Measurements from ENCODE around the gene ST3GAL4. TPM values are rescaled to one million over a fixed set of nuclear protein-coding genes. Genes with fewer than 3 reads are reported as not detected.

ST3GAL4 gene
- total RNA-seq, 1 experiment from 2014 or later = 11.2 TPM

- no peak overlapping the region for H3K4me3 ChIP-seq (ENCODE audit: low read depth, low read length)
- no TSS peak for BruUV-seq (replicated peaks)
- peaks cover 18% of the 10 kb centered on the region for H3K4me1 Mint-ChIP-seq (ENCODE audit: low read depth, unreplicated experiment)
- CTCF ChIA-PET = no interaction called here
- intact Hi-C loops (cut with micrococcal nuclease; ENCODE audit: unreplicated experiment) = no loop called here
- peaks cover 18% of the 10 kb centered on the region for H3K4me1 ChIP-seq
- no peaks in the 10 kb centered on the region for H3K27me3 ChIP-seq (replicated peaks; ENCODE audit: control insufficient read depth, insufficient read depth, low read length)
- POLR2A ChIA-PET = interaction anchor here (0.7 kb wide), 1 partner anchor 347 kb away, joined by 4 read pairs; no protein-coding TSS in a partner anchor
- H3K36me3 ChIP-seq (ENCODE audit: control insufficient read depth, insufficient read depth, low read length) = no peaks in the 10 kb centered on the region
- no peak for DNase-seq
- no peak for TF ChIP-seq CTCF (IDR thresholded peaks at IDR 0.05; ENCODE audit: insufficient read depth in 1 of 2, low read depth in 1 of 2, low read length in 1 of 2, severe bottlenecking in 1 of 2, unreplicated experiment in 1 of 2)
- peaks cover 5% of the 10 kb centered on the region for H3K36me3 Mint-ChIP-seq (ENCODE audit: insufficient read depth, unreplicated experiment)
- H3K27ac Mint-ChIP-seq (ENCODE audit: unreplicated experiment) = peak overlapping the region; percentile 0
- no peak overlapping the region for H3K4me3 Mint-ChIP-seq (ENCODE audit: unreplicated experiment)
- H3K9me3 ChIP-seq = no peaks in the 10 kb centered on the region
- H3K27me3 Mint-ChIP-seq (ENCODE audit: insufficient read depth, unreplicated experiment) = no peaks in the 10 kb centered on the region
- no peaks in the 10 kb centered on the region for H3K9me3 Mint-ChIP-seq (ENCODE audit: unreplicated experiment)
These were observed 2.3 kb upstream of the ST3GAL4 start for GRCh38 chr11:126352934-126353801.

- H3K9me3 ChIP-seq = no peaks in the 10 kb centered on the region
- CTCF ChIA-PET = interaction anchor here (0.6 to 1.6 kb wide), 4 partner anchors 44 to 126 kb away, joined by 3 to 9 read pairs (median 5); partner anchors contain the start of gene DCPS
- peak overlapping the region; percentile 82 for H3K4me3 ChIP-seq (ENCODE audit: low read depth, low read length)
- Mint-ChIP-seq H3K9me3 (ENCODE audit: unreplicated experiment) (no peaks in the 10 kb centered on the region), H3K4me3 (ENCODE audit: unreplicated experiment) (peak overlapping the region; percentile 93), H3K27ac (ENCODE audit: unreplicated experiment) (peak overlapping the region; percentile 65), H3K4me1 (ENCODE audit: low read depth, unreplicated experiment) (peaks cover 18% of the 10 kb centered on the region), H3K27me3 (ENCODE audit: insufficient read depth, unreplicated experiment) (no peaks in the 10 kb centered on the region), H3K36me3 (ENCODE audit: insufficient read depth, unreplicated experiment) (peaks cover 5% of the 10 kb centered on the region)
- no peak for DNase-seq
- no peaks in the 10 kb centered on the region for H3K27me3 ChIP-seq (replicated peaks; ENCODE audit: control insufficient read depth, insufficient read depth, low read length)
- TSS peak; percentile 59 for BruUV-seq (replicated peaks)
- POLR2A ChIA-PET = interaction anchor here (1.0 to 1.7 kb wide), 2 partner anchors 51 to 62 kb away, joined by 7 to 9 read pairs; partner anchors contain the start of gene DCPS
- H3K4me1 ChIP-seq = peaks cover 22% of the 10 kb centered on the region
- TF ChIP-seq CTCF (IDR thresholded peaks at IDR 0.05; ENCODE audit: insufficient read depth in 1 of 2, low read depth in 1 of 2, low read length in 1 of 2, severe bottlenecking in 1 of 2, unreplicated experiment in 1 of 2) = no peak
- intact Hi-C loops (cut with micrococcal nuclease; ENCODE audit: unreplicated experiment) = loop anchor here (2.0 kb wide), 1 partner anchor 44 kb away; no protein-coding TSS in a partner anchor
- no peaks in the 10 kb centered on the region for H3K36me3 ChIP-seq (ENCODE audit: control insufficient read depth, insufficient read depth, low read length)
These were observed 709 bp upstream of the ST3GAL4 start for GRCh38 chr11:126354631-126355323.
